H1 (cell line): ENCODE results near the gene CACNA2D3. TPM values are rescaled to one million over a fixed set of nuclear protein-coding genes. Genes with fewer than 3 reads are reported as not detected.
"Not testable (repeated sequence)": the region's sequence is repeated elsewhere in the genome, so short reads cannot be mapped to it uniquely, and the experiment has no call there.

ENCODE experiments used
- CTCF ChIA-PET: fragments of 300-600 bp; sonication (Branson Sonifier 250); formaldehyde crosslinking; loops from one replicate; lab custom pipeline; 2021; ENCODE audit not compliant: partially characterized antibody; lab: Charles Lee
- POLR2A ChIA-PET: fragments of 300-600 bp; sonication (Branson Sonifier 250); formaldehyde crosslinking; loops from one replicate; lab custom pipeline; 2021; ENCODE audit warnings: inconsistent platforms; ENCODE audit not compliant: partially characterized antibody; lab: Charles Lee
- DNase-seq, 2 experiments: peaks; one replicate each; pipeline versions ENCODE4 v3.0.0 to v3.0.0-alpha.2; 2010 to 2022; ENCODE audit warnings: low spot score in 2 of 2, low read depth in 1 of 2, mixed read lengths in 1 of 2
- FAIRE-seq: peaks from 2 replicates; lab custom pipeline; 2011; peaks lifted over from hg19 to GRCh38; lab: Jason Lieb, UNC
- H2AFZ ChIP-seq: 2 replicates; pipeline ENCODE4 v1.8.1; 2012; ENCODE audit warnings: low read length, inconsistent platforms
- H2AK5ac ChIP-seq: 2 replicates; pipeline ENCODE4 v1.6.1; 2013; ENCODE audit warnings: low read depth, low read length
- H2BK120ac ChIP-seq: replicated peaks from 2 replicates; pipeline ENCODE3; 2013; ENCODE audit warnings: low read depth, low read length, inconsistent platforms
- H2BK12ac ChIP-seq: 2 replicates; pipeline ENCODE4 v1.6.1; 2013; ENCODE audit warnings: low read depth, low read length
- H2BK15ac ChIP-seq: 2 replicates; pipeline ENCODE4 v1.6.1; 2013; ENCODE audit warnings: low read length
- H2BK20ac ChIP-seq: 2 replicates; pipeline ENCODE4 v1.6.1; 2013; ENCODE audit warnings: low read length
- H2BK5ac ChIP-seq: 2 replicates; pipeline ENCODE4 v1.6.1; 2013; ENCODE audit warnings: low read depth, low read length
- H3K14ac ChIP-seq: 2 replicates; pipeline ENCODE4 v1.6.1; 2013; ENCODE audit warnings: inconsistent platforms; ENCODE audit not compliant: insufficient read length
- H3K18ac ChIP-seq: 2 replicates; pipeline ENCODE4 v1.6.1; 2013; ENCODE audit warnings: low read length; ENCODE audit errors: extremely low read depth
- H3K23ac ChIP-seq: 2 replicates; pipeline ENCODE4 v1.6.1; 2013; ENCODE audit warnings: inconsistent platforms; ENCODE audit not compliant: insufficient read length
- H3K23me2 ChIP-seq: 2 replicates; pipeline ENCODE4 v1.6.1; 2013; ENCODE audit warnings: low read depth, low read length
- H3K27ac ChIP-seq: 2 replicates; pipeline ENCODE4 v1.6.1; 2011; ENCODE audit warnings: low read depth, low read length, inconsistent platforms
- H3K27me3 ChIP-seq, 4 experiments: replicated peaks in 1 of 4; 1 replicate in 1 of 4; 2 replicates in 3 of 4; pipeline versions ENCODE4 v1.6.1 to v1.8.1; 2011 to 2013; ENCODE audit warnings: low read length in 3 of 4, mild to moderate bottlenecking in 3 of 4, inconsistent platforms in 2 of 4, mixed read lengths in 2 of 4, moderate library complexity in 1 of 4; ENCODE audit not compliant: control insufficient read depth in 3 of 4, insufficient read depth in 3 of 4; ENCODE audit errors: extremely low read depth in 1 of 4
- H3K36me3 ChIP-seq, 4 experiments: 2 replicates each; pipeline versions ENCODE4 v1.6.1 to v1.8.1; 2011 to 2013; ENCODE audit warnings: mild to moderate bottlenecking in 4 of 4, low read length in 3 of 4, moderate library complexity in 2 of 4, control low read depth in 1 of 4, inconsistent platforms in 1 of 4; ENCODE audit not compliant: insufficient read depth in 4 of 4, control insufficient read depth in 2 of 4
- H3K4ac ChIP-seq: replicated peaks from 2 replicates; pipeline ENCODE3; 2013; ENCODE audit warnings: low read length, low read depth, mixed read lengths, inconsistent platforms; ENCODE audit not compliant: insufficient read length
- H3K4me1 ChIP-seq, 4 experiments: replicated peaks in 1 of 4; 1 replicate in 1 of 4; 2 replicates in 3 of 4; pipeline versions ENCODE4 v1.6.1 to v1.8.1; 2011 to 2013; ENCODE audit warnings: low read length in 3 of 4, inconsistent platforms in 2 of 4, mixed read lengths in 1 of 4; ENCODE audit not compliant: insufficient read depth in 4 of 4, control insufficient read depth in 3 of 4
- H3K4me2 ChIP-seq, 2 experiments: 2 replicates each; pipeline versions ENCODE4 v1.6.1 to v1.8.1; 2011 to 2013; ENCODE audit warnings: low read depth in 2 of 2, low read length in 2 of 2, control low read depth in 1 of 2, inconsistent platforms in 1 of 2, mild to moderate bottlenecking in 1 of 2; ENCODE audit not compliant: insufficient read depth in 1 of 2
- H3K4me3 ChIP-seq, 4 experiments: fragments of 200-600, 300-600 bp in 1 of 4; sonication (generic), shearing (Covaris generic), sonication (Bioruptor Twin) in 1 of 4; 2 replicates each; pipeline versions ENCODE4 v1.5.1 to v1.8.1; 2011 to 2016; ENCODE audit warnings: low read length in 4 of 4, low read depth in 3 of 4, control low read depth in 2 of 4, inconsistent platforms in 2 of 4, mild to moderate bottlenecking in 2 of 4, mixed read lengths in 1 of 4, moderate library complexity in 1 of 4; ENCODE audit not compliant: insufficient read depth in 2 of 4; ENCODE audit errors: extremely low read depth in 1 of 4
- H3K56ac ChIP-seq: replicated peaks from 2 replicates; pipeline ENCODE3; 2013; ENCODE audit warnings: low read depth, mild to moderate bottlenecking, mixed read lengths, low read length, inconsistent platforms; ENCODE audit not compliant: insufficient read length
- H3K79me1 ChIP-seq: 2 replicates; pipeline ENCODE4 v1.6.1; 2013; ENCODE audit warnings: low read depth, low read length, control low read depth
- H3K79me2 ChIP-seq, 2 experiments: 2 replicates each; pipeline versions ENCODE4 v1.6.1 to v1.8.1; 2012 to 2013; ENCODE audit warnings: low read length in 2 of 2, mild to moderate bottlenecking in 2 of 2, inconsistent platforms in 1 of 2; ENCODE audit not compliant: insufficient read depth in 2 of 2, control insufficient read depth in 1 of 2
- H3K9ac ChIP-seq, 4 experiments: replicated peaks in 1 of 4; 1 replicate in 1 of 4; 2 replicates in 3 of 4; pipeline versions ENCODE4 v1.6.1 to v1.8.1; 2011 to 2013; ENCODE audit warnings: low read depth in 3 of 4, low read length in 3 of 4, control low read depth in 2 of 4, mild to moderate bottlenecking in 2 of 4, moderate library complexity in 2 of 4, inconsistent platforms in 1 of 4; ENCODE audit errors: extremely low read depth in 1 of 4
- H3K9me3 ChIP-seq, 2 experiments: 2 replicates each; pipeline versions ENCODE4 v1.6.1 to v1.8.1; 2012 to 2013; ENCODE audit warnings: mild to moderate bottlenecking in 2 of 2, moderate library complexity in 2 of 2, control low read depth in 1 of 2, inconsistent platforms in 1 of 2, low read depth in 1 of 2, low read length in 1 of 2, mixed read lengths in 1 of 2; ENCODE audit not compliant: insufficient read depth in 2 of 2
- H4K20me1 ChIP-seq, 2 experiments: replicated peaks in 1 of 2; 2 replicates each; pipeline versions ENCODE3 to v1.8.1; 2011 to 2013; ENCODE audit warnings: inconsistent platforms in 2 of 2, low read length in 2 of 2, mild to moderate bottlenecking in 1 of 2; ENCODE audit not compliant: insufficient read depth in 2 of 2, control insufficient read depth in 1 of 2
- H4K5ac ChIP-seq: 2 replicates; pipeline ENCODE4 v1.6.1; 2013; ENCODE audit warnings: low read length, low read depth, mixed read lengths, inconsistent platforms; ENCODE audit not compliant: insufficient read length
- H4K8ac ChIP-seq: 2 replicates; pipeline ENCODE4 v1.8.0; 2013; ENCODE audit warnings: mild to moderate bottlenecking, moderate library complexity, low read length, inconsistent platforms; ENCODE audit not compliant: insufficient read depth; ENCODE audit errors: extremely low read depth
- H4K91ac ChIP-seq: replicated peaks from 2 replicates; pipeline ENCODE3; 2013; ENCODE audit warnings: low read length, mixed read lengths, inconsistent platforms; ENCODE audit not compliant: insufficient read length
- SIN3A ChIP-seq, 2 experiments: IDR thresholded peaks in 1 of 2; conservative IDR thresholded peaks in 1 of 2; 2 replicates each; pipeline ENCODE4 v1.6.1; 2011 to 2012; ENCODE audit warnings: low read length in 2 of 2, improper control_type of control experiment in 1 of 2, low read depth in 1 of 2, mild to moderate bottlenecking in 1 of 2
- TBP ChIP-seq: IDR thresholded peaks from 2 replicates; pipeline ENCODE4 v1.6.1; 2011; ENCODE audit warnings: low read depth, low read length, improper control_type of control experiment
- WGBS, 2 experiments: shearing (Covaris generic) in 1 of 2; methylation state at CpG; one replicate each; pipeline versions ENCODE4 v1.1.6 to v1.1.7; 2013 to 2015; ENCODE audit warnings: low lambda C conversion rate in 2 of 2, mixed read lengths in 2 of 2, inconsistent platforms in 1 of 2, low coverage in 1 of 2, missing lambda C conversion rate in 1 of 2; ENCODE audit not compliant: insufficient replicate concordance in 2 of 2, insufficient coverage in 1 of 2, insufficient read length in 1 of 2; ENCODE audit errors: extremely low coverage in 1 of 2, missing lambda C conversion rate in 1 of 2; 5-methylcytosine and 5-hydroxymethylcytosine counted together
- polyA plus RNA-seq, 7 experiments: library from polyadenylated mRNA; depleted of rRNA in 3 of 7; stranded (reverse) in 5 of 7; unstranded in 2 of 7; fragments of >200 nt in 5 of 7; fragments of 200-250 nt in 2 of 7; gene quantifications; 1 replicate in 5 of 7; 2 replicates in 1 of 7; 4 replicates in 1 of 7; pipeline versions ENCODE4 v1.2.1 to v1.2.3, GENCODE V29; 2011 to 2013; ENCODE audit warnings: missing spikeins in 2 of 7, mixed read lengths in 2 of 7
- total RNA-seq: library from RNA; stranded (reverse); fragmentation: NEBNext Ultra II Directional; extraction: Animal tissue kit (Norgen Biotek cat#: 25700); gene quantifications from 2 replicates; pipeline ENCODE4 v1.2.1, GENCODE V29; 2021

Gene CACNA2D3
- total and polyA plus RNA-seq, 2 of the 8 experiments (the other 6 are each of a cell fraction or from before 2014, with no cell fraction given): 1.5 to 1.8 TPM

DNA sequence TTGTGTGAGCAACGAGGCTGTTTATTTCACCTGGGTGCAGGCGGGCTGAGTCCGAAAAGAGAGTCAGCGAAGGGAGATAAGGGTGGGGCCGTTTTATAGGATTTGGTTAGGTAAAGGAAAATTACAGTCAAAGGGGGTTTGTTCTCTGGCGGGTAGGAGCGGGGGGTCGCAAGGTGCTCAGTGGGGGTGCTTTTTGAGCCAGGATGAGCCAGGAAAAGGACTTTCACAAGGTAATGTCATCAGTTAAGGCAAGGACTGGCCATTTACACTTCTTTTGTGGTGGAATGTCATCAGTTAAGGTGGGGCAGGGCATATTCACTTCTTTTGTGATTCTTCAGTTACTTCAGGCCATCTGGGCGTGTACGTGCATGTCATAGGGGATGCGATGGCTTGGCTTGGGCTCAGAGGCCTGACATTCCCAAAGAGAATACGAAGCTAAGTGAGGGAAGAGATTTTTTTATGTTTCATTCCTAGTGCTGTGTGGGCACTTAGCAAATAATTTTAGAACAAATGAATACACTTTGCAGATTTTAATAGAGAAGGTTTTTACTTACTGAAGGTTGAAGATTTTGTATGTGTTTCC lies 517.5 kb downstream of the CACNA2D3 start:
- Histone ChIP-seq H3K36me3 (peaks cover 0 to 27% (median 12%) of the 10 kb centered on the region in 4 experiments; a peak in 4 of 8 replicates), H2BK5ac (peak overlapping the region; percentile 73; the same call in 1 of the 2 replicates), H3K27ac (peak overlapping the region; percentile 5; the same call in 1 of the 2 replicates), H3K4me2 (peak overlapping the region; percentile 32 to 95; a peak in 2 of 4 replicates), H3K4me1 (peaks cover 9 to 26% (median 23%) of the 10 kb centered on the region in 4 experiments), H3K9ac (peak overlapping the region in 1 of 4 experiments; percentile 29; a peak in 1 of 7 replicates), H3K79me2 (peaks cover 0 to 56% of the 10 kb centered on the region in 2 experiments; a peak in 2 of 4 replicates), H3K4me3 (peak overlapping the region in 2 of 4 experiments; percentile 31 to 45; a peak in 4 of 8 replicates)
- H4K91ac ChIP-seq, H3K79me1 ChIP-seq, H4K5ac ChIP-seq, H2BK120ac ChIP-seq, H4K20me1 ChIP-seq, H3K14ac ChIP-seq, H4K8ac ChIP-seq, H3K23me2 ChIP-seq, H3K9me3 ChIP-seq, H2BK20ac ChIP-seq, H3K18ac ChIP-seq, H3K27me3 ChIP-seq, H2AFZ ChIP-seq, H2BK12ac ChIP-seq, H3K4ac ChIP-seq, H2BK15ac ChIP-seq, H3K56ac ChIP-seq, FAIRE-seq, CTCF ChIA-PET, H2AK5ac ChIP-seq, H3K23ac ChIP-seq: not testable (repeated sequence)
- POLR2A ChIA-PET: interaction anchor here (0.6 to 3.3 kb wide), 20 partner anchors 9 to 778 kb away, joined by 3 to 87 read pairs (median 4); no protein-coding TSS in a partner anchor
- peak in 1 of 2 experiments; percentile 71 for DNase-seq
- WGBS, 2 experiments: 3% methylated on average over 12 of the region's 12 CpGs; no CpG with 5 or more reads in 1 of the 2 experiments
- 0 out of 2 replicates have a peak, but pooled peaks have one; percentile 20 for TF ChIP-seq TBP
- TF ChIP-seq SIN3A (conservative IDR thresholded peaks at IDR 0.05 in 1 of 2, IDR thresholded peaks at IDR 0.05 in 1 of 2; ENCODE audit: low read depth in 1 of 2, low read length in 2 of 2): peak in 1 of 2 experiments; percentile 64; a peak in 1 of 4 replicates
